Testis (tissue), 2 donors: ENCODE data around the gene IFNK.

Experiments used
- CTCF ChIP-seq, 3 experiments: fragments of 450-650 bp in 2 of 3; fragments of 200-600 bp in 1 of 3; sonication (generic) in 1 of 3; IDR thresholded peaks; one replicate each; pipeline ENCODE4 v1.5.1; 2016 to 2019; ENCODE audit warnings: antibody characterized with exemption in 3 of 3, mild to moderate bottlenecking in 2 of 3, moderate library complexity in 1 of 3
- POLR2A ChIP-seq: fragments of 450-650 bp; IDR thresholded peaks from one replicate; pipeline ENCODE4 v1.6.1; 2017; ENCODE audit warnings: antibody characterized with exemption, mild to moderate bottlenecking, moderate library complexity

GRCh38 chr9:27520986-27521385 is 3.1 kb upstream of the IFNK start:
- TF ChIP-seq CTCF (IDR thresholded peaks at IDR 0.05) (no peak), POLR2A (no peak)
